Diencephalon (tissue), 1 donor: ENCODE results near the gene PCDHGA10. TPM values are rescaled to one million over a fixed set of nuclear protein-coding genes. Genes with fewer than 3 reads are reported as not detected.

Source experiments
- total RNA-seq: library from RNA; depleted of rRNA; stranded (reverse); fragments of >200 nt; gene quantifications from one replicate; pipeline ENCODE4 v1.2.3, GENCODE V29; 2014

PCDHGA10 gene
- 15.2 TPM for total RNA-seq

DNA sequence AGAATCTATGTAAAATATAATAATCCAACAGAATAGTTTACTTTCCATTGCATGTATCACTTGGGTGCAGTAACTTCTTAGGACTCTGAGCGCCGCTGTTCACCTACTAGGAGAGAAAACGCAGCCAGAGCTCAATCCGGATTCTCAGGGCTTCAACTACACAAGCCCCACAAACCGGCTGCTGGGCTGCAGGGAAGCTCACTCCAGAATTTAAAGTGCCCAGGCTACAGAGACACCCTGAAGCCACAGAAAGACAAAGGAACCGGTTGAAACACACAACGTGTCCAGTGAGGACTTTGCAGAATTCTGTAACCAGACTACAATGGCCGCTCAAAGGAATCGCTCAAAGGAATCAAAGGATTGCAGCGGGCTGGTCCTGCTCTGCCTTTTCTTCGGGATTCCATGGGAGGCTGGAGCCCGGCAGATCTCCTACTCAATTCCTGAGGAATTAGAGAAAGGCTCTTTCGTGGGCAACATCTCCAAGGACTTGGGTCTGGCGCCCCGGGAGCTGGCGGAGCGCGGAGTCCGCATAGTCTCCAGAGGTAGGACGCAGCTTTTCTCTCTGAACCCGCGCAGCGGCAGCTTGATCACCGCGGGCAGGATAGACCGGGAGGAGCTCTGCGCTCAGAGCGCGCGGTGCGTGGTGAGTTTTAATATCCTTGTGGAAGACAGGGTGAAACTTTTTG lies at the start of gene PCDHGA10:
PCDHGA10 (plus strand) TSS at position 134 of the 686 bp plus-strand sequence; CDS start at position 323, 189 bp downstream.

GRCh38 chr5:141363952-141364660 lies 48.7 kb upstream of the PCDHGA10 start, which contains the start of gene PCDHGA5:
TSS of gene PCDHGA5 (plus strand) at chr5:141364162. CDS start at chr5:141364331, 169 bp downstream.

GRCh38 chr5:141369994-141370848 lies 42.6 kb upstream of the PCDHGA10 start, which contains the start of gene PCDHGB3:
TSS of gene PCDHGB3 (plus strand) at chr5:141370242. CDS start at chr5:141370395, 153 bp downstream.

GRCh38 chr5:141373673-141374317 lies 39.0 kb upstream of the PCDHGA10 start, which contains the start of gene PCDHGA6:
TSS of gene PCDHGA6 (plus strand) at chr5:141373891. CDS start at chr5:141374084, 193 bp downstream.

DNA sequence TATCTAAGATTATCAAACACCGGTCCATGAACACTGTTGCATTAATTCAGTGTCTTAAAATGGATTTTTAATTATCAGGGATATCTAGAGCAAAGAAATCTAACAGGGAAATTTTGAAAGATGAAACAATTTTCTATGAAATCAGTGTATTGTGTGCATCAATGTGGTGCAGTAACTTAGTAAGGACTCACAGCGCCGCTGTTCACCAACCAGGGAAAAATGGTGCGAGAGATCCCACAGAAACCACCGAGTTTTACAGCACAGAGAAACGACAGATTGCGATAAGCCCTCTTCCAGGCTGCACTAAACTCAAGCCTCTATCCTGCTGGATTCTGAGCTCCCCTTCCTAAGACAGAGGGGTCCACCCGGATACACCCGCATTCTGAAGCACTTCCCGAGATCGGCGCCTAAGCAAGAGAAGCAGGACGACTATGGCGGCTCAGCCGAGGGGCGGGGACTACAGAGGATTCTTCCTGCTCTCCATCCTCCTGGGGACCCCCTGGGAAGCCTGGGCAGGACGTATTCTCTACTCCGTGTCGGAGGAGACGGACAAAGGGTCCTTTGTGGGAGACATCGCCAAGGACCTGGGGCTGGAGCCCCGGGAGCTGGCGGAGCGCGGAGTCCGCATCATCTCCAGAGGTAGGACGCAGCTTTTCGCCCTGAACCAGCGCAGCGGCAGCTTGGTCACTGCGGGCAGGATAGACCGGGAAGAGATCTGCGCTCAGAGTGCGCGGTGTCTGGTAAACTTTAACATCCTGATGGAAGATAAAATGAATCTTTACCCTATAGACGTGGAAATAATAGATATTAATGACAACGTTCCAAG lies 30.1 kb upstream of the PCDHGA10 start, which contains the start of gene PCDHGA7:
PCDHGA7 (plus strand) TSS at position 274 of the 826 bp plus-strand sequence; CDS start at position 432, 158 bp downstream.

DNA sequence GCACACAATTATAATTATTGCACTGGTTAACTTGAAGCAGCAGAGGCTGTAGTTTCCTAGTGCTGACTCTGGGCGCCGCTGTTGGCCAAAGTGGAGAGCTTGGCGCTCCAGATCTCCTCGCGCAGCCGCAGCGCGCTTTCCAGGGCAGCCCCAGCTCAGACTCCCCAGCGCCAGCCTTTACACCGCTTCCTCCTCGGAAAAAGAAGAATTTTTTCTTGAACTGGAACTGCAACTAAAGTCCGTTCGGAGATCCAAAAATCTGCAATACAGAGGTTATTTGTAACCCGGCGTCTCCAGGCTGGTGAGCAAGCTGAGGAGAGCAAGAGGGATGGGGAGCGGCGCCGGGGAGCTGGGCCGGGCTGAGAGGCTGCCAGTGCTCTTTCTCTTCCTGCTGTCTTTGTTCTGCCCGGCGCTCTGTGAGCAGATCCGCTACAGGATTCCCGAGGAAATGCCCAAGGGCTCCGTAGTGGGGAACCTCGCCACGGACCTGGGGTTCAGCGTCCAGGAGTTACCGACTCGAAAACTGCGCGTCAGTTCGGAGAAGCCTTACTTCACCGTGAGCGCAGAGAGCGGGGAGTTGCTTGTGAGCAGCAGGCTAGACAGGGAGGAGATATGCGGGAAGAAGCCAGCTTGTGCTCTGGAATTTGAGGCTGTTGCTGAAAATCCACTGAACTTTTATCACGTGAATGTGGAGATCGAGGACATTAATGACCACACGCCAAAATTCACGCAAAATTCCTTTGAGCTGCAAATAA lies 25.1 kb upstream of the PCDHGA10 start, which contains the start of gene PCDHGB4:
PCDHGB4 (plus strand) TSS at position 142 of the 755 bp plus-strand sequence; CDS start at position 329, 187 bp downstream.

GRCh38 chr5:141392429-141393198 lies 20.2 kb upstream of the PCDHGA10 start, which contains the start of gene PCDHGA8:
TSS of gene PCDHGA8 (plus strand) at chr5:141392633. CDS start at chr5:141392814, 181 bp downstream.

DNA sequence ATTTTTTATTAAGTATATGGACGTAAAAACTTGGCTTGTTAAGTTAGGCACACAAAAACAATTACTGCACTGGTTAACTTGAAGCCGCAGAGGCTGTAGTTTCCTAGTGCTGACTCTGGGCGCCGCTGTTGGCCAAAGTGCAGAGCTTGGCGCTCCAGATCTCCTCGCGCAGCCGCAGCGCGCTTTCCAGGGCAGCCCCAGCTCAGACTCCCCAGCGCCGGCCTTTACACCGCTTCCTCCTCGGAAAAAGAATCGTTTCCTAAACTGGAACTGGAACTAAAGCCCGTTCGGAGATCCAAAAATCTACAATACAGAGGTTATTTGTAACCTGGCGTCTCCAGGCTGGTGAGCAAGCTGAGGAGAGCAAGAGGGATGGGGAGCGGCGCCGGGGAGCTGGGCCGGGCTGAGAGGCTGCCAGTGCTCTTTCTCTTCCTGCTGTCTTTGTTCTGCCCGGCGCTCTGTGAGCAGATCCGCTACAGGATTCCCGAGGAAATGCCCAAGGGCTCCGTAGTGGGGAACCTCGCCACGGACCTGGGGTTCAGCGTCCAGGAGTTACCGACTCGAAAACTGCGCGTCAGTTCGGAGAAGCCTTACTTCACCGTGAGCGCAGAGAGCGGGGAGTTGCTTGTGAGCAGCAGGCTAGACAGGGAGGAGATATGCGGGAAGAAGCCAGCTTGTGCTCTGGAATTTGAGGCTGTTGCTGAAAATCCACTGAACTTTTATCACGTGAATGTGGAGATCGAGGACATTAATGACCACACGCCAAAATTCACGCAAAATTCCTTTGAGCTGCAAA lies 14.8 kb upstream of the PCDHGA10 start, which contains the start of gene PCDHGB5:
PCDHGB5 (plus strand) TSS at position 192 of the 796 bp plus-strand sequence; CDS start at position 373, 181 bp downstream.

GRCh38 chr5:141402553-141403243 lies 10.1 kb upstream of the PCDHGA10 start, which contains the start of gene PCDHGA9:
TSS of gene PCDHGA9 (plus strand) at chr5:141402778. CDS start at chr5:141402953, 175 bp downstream.

DNA sequence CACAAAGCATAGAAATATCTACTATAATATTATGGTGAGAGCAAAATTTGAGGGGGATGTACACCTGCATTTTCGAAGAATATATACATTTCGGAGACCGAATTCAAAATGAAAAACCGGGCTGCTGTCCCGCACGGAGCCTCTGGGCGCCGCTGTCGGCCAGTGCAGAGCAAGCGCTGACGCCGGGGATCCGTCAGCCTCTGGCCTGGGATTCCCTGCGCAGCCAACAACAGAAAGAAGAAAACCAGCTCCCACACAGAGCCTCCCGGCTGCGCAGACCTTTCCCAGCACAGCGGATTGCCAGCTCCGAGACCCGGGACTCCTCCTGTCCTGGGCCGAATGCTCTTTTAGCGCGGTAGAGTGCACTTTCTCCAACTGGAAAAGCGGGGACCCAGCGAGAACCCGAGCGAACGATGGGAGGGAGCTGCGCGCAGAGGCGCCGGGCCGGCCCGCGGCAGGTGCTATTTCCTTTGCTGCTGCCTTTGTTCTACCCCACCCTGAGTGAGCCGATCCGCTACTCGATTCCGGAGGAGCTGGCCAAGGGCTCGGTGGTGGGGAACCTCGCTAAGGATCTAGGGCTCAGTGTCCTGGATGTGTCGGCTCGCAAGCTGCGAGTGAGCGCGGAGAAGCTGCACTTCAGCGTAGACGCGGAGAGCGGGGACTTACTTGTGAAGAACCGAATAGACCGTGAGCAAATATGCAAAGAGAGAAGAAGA lies 4.8 kb upstream of the PCDHGA10 start, which contains the start of gene PCDHGB6:
PCDHGB6 (plus strand) TSS at position 232 of the 716 bp plus-strand sequence; CDS start at position 414, 182 bp downstream.

DNA sequence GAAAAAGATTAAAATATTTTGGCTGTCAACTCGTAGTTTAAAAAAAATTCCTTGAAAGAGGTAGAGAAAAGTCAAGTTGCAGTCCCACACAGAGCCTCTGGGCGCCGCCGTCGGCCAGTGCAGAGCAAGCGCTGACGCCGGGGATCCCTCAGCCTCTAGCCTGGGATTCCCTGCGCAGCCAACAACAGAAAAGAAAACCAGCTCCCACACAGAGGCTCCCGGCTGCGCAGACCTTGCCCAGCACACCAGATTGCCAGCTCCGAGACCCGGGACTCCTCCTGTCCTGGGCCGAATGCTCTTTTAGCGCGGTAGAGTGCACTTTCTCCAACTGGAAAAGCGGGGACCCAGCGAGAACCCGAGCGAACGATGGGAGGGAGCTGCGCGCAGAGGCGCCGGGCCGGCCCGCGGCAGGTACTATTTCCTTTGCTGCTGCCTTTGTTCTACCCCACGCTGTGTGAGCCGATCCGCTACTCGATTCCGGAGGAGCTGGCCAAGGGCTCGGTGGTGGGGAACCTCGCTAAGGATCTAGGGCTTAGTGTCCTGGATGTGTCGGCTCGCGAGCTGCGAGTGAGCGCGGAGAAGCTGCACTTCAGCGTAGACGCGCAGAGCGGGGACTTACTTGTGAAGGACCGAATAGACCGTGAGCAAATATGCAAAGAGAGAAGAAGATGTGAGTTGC lies 4.8 kb downstream of the PCDHGA10 start, which contains the start of gene PCDHGB7:
PCDHGB7 (plus strand) TSS at position 184 of the 679 bp plus-strand sequence; CDS start at position 367, 183 bp downstream.

GRCh38 chr5:141420855-141421488 lies 8.2 kb downstream of the PCDHGA10 start, which contains the start of gene PCDHGA11:
TSS of gene PCDHGA11 (plus strand) at chr5:141421051. CDS start at chr5:141421228, 177 bp downstream.

GRCh38 chr5:141430332-141431113 lies 17.7 kb downstream of the PCDHGA10 start, which contains the start of gene PCDHGA12:
TSS of gene PCDHGA12 (plus strand) at chr5:141430507. CDS start at chr5:141430760, 253 bp downstream.

